SW 1271 (cell line): Measurements from ENCODE around the gene RGS9BP.
"Not testable (repeated sequence)": the region's sequence is repeated elsewhere in the genome, so short reads cannot be mapped to it uniquely, and the experiment has no call there.

Source experiments
- DNase-seq, 2 experiments: peaks; one replicate each; lab custom pipeline; 2025; lab: John Stamatoyannopoulos, UW

Gene RGS9BP

DNA sequence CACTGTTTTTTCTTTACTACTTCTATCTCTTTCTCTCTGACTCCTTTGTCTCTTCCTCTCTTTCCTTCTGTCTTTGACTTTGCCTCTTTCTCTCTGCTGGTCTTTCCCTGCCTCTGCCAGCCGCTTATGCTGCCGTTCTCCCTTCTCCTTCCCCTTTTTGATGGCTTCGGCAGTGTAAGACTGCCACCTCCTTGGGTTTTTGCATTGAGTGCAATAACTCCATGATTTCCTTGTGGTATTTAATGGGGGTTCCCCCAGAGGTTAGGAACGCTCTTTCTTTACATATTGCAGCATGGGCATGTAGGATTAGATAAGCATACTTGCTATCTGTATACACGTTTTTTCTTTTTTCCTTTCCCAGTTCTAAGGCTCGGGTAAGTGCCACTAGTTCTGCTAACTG lies 19.9 kb downstream of the RGS9BP start:
- DNase-seq: not testable (repeated sequence)

DNA sequence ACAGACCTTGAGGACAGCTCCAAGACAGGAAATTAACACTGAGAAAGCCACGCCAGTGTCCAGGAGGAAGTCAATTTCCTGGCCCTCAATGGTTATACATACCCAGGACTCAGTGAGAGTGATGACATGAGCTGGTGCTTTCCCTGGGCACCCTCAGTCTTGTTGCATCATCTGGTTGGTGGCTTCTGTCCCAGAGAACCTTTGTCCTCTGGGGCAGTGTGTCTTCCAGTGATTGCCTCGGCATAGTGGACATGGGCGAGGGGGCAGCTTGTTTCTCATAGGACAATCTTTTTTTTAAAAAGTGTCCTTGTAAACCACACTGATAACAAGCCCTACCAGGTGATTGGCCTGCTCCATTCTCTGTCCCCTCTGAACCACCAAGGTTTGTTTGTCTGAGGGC lies 21.1 kb downstream of the RGS9BP start:
- not testable (repeated sequence) for DNase-seq

DNA sequence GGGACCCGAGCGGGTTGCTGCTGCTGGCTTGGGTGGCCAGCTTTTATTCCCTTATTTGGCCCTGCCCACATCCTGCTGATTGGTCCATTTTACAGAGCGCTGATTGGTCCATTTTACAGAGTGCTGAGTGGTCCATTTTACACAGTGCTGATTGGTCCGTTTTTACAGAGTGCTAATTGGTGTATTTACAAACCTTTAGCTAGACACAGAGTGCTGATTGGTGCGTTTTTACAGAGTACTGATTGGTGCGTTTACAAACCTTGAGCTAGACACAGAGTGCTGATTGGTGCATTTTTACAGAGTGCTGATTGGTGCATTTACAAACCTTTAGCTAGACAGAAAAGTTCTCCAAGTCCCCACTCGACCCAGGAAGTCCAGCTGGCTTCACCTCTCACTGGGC lies 24.5 kb downstream of the RGS9BP start:
- DNase-seq: not testable (repeated sequence)

DNA sequence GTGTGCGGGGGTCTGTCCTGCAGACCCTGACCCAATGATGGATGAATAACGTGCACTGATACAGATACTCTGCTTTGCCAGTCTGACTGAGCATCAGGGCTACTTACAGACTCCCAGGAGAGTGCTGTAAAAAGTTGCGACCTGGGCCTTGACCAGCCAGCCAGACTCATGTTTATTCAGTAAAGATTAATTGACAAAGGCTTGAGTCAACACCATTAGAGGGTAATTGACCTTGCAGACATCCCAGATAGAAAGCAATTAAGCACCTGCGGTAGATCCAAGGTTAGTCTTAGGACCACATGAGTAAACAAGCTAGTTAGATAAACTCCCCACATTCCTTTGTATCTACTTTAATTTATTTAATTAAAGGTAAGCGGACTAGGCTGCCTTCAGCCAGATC lies 26.4 kb downstream of the RGS9BP start:
- no peak for DNase-seq

DNA sequence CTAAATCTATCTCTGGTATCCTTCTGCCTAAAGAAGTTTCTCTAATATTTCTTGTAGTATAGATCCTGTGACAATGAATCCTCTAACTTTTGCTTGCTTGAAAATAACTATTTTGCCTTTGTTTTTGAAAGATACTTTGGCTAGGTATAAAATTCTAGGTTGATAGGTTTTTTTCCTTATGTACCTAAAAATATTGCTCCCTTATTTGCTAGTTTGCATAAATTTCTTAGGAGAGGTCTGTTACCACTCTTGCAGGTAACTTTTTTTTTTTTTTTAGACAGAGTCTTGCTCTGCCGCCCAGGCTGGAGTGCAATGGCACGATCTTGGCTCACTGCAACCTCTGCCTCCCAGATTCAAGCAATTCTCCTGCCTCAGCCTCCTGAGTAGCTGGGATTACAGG lies 28.4 kb downstream of the RGS9BP start:
- not testable (repeated sequence) for DNase-seq

DNA sequence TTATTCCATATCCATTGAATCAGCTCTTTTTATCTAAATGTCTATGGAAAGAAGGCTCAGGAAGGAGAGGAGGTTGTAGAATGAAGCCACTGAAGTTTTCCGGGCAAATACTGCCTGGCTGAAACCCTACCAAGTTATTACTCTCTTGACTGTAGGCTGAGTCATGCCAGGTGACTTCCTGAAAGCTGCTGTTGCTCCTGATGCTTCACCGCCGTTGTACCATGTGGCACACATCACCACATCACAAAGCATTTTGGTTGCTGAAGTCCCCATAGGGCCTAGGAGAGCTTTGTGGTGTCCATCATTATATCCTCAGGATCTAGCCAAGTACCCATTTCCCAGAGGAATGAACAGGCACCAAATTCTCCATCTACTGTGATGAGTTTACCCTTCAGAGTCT lies 32.8 kb downstream of the RGS9BP start:
- DNase-seq: no peak

DNA sequence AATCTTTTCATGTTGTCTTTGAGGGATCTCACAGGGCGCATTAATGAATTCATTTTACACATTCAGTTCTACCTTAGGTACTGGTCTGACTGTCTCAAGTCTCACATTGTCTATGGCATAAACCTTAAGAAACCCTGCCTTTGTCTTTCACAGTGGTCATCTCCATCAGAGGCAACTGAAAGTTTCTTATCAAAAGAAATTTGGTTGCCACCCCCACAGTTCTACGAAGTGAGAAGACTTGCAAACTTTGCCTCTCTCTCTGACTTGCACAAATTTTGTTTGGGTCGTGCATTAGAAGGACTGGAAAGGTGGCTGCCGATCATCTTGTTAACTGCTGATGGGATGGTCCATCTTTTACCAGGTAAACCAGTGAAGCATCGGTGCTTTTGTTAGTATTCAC lies 33.4 kb downstream of the RGS9BP start:
- no peak for DNase-seq

DNA sequence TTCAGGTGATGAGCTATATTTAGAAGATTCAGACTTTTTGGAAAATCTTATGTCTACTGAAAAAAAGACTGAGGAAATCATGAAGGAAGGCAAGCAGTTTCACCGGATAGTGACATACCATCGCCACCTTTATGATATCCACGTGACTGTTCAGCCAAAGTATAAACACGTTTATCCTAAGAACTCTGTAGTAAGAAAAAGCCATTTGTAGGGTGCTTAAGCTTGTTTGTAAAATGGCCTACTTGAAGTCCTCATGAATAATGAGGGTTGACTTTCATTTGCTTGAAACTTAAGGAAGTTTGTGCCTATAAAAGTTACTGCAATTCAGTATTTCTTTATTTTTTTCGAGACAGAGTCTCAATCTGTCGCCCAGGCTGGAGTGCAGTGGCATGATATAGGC lies 36.1 kb downstream of the RGS9BP start:
- DNase-seq: no peak

DNA sequence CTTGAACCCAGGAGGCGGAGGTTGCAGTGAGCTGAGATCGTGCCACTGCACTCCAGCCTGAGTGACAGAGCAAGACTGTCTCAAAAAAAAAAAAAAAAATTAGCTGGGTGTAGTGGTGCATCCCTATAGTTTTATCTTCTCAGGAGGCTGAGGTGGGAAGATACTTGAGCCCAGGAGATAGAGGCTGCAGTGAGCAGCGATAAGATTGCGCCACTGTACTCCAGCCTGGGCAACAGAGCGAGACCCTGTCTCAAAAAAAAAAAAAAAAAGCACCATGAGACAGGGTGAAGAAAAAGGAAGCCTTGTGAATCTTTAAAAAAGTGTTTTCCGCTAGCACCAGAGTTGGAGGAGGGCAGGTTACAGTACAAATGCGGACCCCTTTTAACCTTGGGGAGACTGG lies 40.6 kb downstream of the RGS9BP start:
- DNase-seq: not testable (repeated sequence)

DNA sequence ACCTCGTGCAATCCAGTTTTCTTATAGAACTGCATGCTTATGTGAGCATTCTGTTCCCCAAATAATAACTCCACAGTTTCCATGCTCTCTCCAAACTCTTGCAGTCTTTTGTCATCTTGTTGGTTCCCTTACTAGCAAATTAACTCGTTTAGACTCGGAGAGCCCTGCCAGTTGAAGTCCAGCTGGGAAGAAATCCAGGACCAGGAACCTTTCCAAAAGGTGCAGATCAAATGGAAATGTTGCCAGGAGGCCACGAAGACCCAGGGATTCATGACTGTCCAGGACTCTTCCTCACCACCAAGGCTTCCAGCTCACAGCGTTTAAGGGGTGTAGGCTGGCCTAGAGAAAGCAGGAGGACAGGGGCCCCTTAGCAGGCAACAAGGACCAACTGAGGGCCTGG lies 41.8 kb downstream of the RGS9BP start:
- DNase-seq: no peak

DNA sequence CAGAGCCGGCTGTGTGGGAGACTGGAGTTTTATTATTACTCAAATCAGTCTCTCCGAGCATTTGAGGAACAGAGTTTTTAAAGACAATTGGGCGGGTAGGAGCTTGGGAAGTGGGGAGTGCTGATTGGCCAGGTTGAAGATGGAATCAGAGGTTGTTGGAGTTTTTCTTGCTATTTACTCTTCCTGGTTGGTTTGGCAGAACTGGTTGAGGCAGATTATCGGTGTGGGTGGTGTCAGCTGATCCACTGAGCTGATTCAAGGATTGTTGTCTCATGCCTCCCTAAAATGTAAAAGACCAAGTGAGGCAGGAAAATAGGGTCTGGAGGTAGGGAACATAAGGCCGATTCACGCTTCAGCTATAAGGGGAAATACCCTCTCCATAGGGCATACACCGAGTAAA lies 42.6 kb downstream of the RGS9BP start:
- no peak for DNase-seq

DNA sequence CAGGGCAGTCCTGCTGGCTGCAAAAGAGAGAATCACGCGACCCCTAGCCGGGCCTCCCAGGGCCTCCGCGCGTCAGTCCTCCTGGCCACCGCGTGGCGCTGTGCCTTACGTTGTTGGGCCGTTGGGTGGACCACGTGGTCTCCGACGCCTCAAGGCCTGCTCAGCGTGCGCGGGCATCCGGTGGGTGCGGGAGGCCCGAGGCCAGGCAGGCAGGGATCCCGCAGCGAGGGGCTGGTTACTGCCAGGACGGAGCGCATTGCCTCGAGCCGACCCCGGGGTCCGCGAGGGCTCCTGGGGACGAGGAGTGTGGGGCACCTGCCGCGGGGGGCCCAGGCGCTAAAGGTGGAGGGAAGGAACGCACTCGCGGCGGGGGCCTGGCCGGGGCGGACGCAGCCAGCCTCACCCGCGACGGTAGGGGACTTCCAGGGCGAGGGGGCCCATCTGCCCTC lies 44.0 kb downstream of the RGS9BP start, which contains the start of gene TDRD12:
TDRD12 (plus strand) TSS at position 157 of the 449 bp plus-strand sequence. CDS start 306 bp downstream, outside the sequence.
- no peak for DNase-seq

DNA sequence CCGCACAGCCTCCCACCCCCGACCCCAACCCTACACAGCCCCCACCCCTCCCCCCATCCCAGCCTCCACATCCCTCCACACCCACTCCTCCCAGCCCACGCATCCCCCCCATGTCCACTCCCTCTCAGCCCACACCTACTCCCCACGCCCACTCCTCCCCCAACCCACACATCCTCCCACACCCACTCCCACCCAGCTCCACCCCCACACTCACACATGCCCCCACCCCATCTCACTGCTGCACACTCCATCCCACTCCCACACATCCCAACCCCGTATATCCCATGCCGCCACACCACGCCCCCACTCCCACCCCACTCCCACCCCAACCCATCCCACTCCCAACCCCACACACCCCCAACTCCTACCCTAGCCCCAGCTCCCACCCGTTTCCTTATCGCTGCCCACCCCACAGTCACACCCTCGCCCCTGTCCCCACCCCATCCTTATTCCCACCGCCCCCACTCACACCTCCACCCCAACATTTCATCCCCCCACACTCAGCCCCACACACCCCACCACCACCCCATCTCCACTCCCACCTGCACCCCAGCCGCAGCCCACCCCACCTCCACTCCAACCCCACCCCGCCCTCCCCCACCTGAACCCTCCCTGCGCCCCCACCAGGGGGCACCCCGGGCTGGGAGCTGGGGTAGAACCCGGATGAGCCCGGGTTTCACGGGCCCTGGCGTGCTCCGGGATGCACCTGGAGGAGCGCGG lies 44.7 kb downstream of the RGS9BP start:
- no peak for DNase-seq

DNA sequence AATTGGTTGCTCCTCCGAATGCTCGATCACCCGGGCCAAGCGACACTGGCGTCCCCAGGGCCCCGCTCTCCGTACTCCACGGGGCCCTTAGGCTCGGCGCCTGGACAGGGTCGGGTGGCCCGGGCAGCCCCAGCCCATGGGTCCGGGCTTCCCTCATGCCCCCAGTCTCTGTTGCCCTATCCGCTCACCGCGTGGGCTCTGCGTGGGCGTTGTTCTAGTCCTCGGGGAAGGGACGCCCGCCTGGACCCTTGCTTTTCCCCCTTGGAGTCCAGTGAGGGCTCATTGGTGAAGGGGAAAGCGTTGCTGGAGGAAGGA lies 45.2 kb downstream of the RGS9BP start:
- DNase-seq: no peak
